H9 (cell line): ENCODE data around the gene VPS26A. TPM values are rescaled to one million over a fixed set of nuclear protein-coding genes. Genes with fewer than 3 reads are reported as not detected.

Experiments
- DNase-seq: peaks from one replicate; pipeline ENCODE4 v3.0.0-alpha.2; 2017
- H2AFZ ChIP-seq: one replicate; pipeline ENCODE4 v1.6.1; 2013; ENCODE audit warnings: mild to moderate bottlenecking, low read length, control low read depth, moderate library complexity
- H2AK5ac ChIP-seq: 2 replicates; pipeline ENCODE4 v1.6.1; 2013; ENCODE audit warnings: low read length, control low read depth, mixed read lengths; ENCODE audit not compliant: insufficient read length
- H2BK120ac ChIP-seq: one replicate; pipeline ENCODE4 v1.6.1; 2013; ENCODE audit warnings: low read depth, mild to moderate bottlenecking, low read length, control low read depth, inconsistent platforms; ENCODE audit not compliant: poor library complexity, severe bottlenecking
- H2BK12ac ChIP-seq: 2 replicates; pipeline ENCODE4 v1.6.1; 2013; ENCODE audit warnings: low read length, control low read depth, mixed read lengths, low read depth; ENCODE audit not compliant: insufficient read length
- H2BK15ac ChIP-seq: 2 replicates; pipeline ENCODE4 v1.6.1; 2013; ENCODE audit warnings: low read depth, low read length, control low read depth
- H2BK20ac ChIP-seq: one replicate; pipeline ENCODE4 v1.6.1; 2013; ENCODE audit warnings: low read depth, mild to moderate bottlenecking, low read length, control low read depth, inconsistent platforms; ENCODE audit not compliant: poor library complexity, severe bottlenecking
- H2BK5ac ChIP-seq: 2 replicates; pipeline ENCODE4 v1.6.1; 2013; ENCODE audit warnings: low read length, control low read depth, mixed read lengths; ENCODE audit not compliant: insufficient read length
- H3K14ac ChIP-seq: 2 replicates; pipeline ENCODE4 v1.6.1; 2013; ENCODE audit warnings: low read length, control low read depth; ENCODE audit not compliant: insufficient read depth
- H3K18ac ChIP-seq: 2 replicates; pipeline ENCODE4 v1.6.1; 2013; ENCODE audit warnings: low read depth, mild to moderate bottlenecking, mixed read lengths, low read length, control low read depth; ENCODE audit not compliant: insufficient read length
- H3K23ac ChIP-seq: 2 replicates; pipeline ENCODE4 v1.6.1; 2013; ENCODE audit warnings: low read length, control low read depth, mixed read lengths, low read depth; ENCODE audit not compliant: insufficient read length
- H3K23me2 ChIP-seq: 2 replicates; pipeline ENCODE4 v1.6.1; 2013; ENCODE audit warnings: low read depth, mild to moderate bottlenecking, mixed read lengths, low read length, control low read depth; ENCODE audit not compliant: insufficient read length, poor library complexity, severe bottlenecking
- H3K27ac ChIP-seq: 2 replicates; pipeline ENCODE4 v1.5.1; 2013; ENCODE audit warnings: low read length, control low read depth, mixed read lengths, low read depth; ENCODE audit not compliant: insufficient read length
- H3K27me3 ChIP-seq: 2 replicates; pipeline ENCODE4 v1.6.1; 2013; ENCODE audit warnings: low read length, control low read depth, inconsistent platforms; ENCODE audit not compliant: insufficient read depth
- H3K4ac ChIP-seq: 2 replicates; pipeline ENCODE4 v1.6.1; 2013; ENCODE audit warnings: low read depth, mild to moderate bottlenecking, control low read depth, inconsistent platforms, low read length, moderate library complexity
- H3K4me1 ChIP-seq: 2 replicates; pipeline ENCODE4 v1.6.1; 2013; ENCODE audit warnings: low read length, control low read depth, inconsistent platforms; ENCODE audit not compliant: insufficient read depth
- H3K4me2 ChIP-seq: 2 replicates; pipeline ENCODE4 v1.6.1; 2013; ENCODE audit warnings: low read length, control low read depth, mixed read lengths; ENCODE audit not compliant: insufficient read length, insufficient read depth
- H3K56ac ChIP-seq: 2 replicates; pipeline ENCODE4 v1.6.1; 2013; ENCODE audit warnings: low read depth, mild to moderate bottlenecking, mixed read lengths, low read length, control low read depth; ENCODE audit not compliant: insufficient read length
- H3K79me1 ChIP-seq: 2 replicates; pipeline ENCODE4 v1.6.1; 2013; ENCODE audit warnings: low read depth, mild to moderate bottlenecking, moderate library complexity, low read length, control low read depth, inconsistent platforms; ENCODE audit not compliant: insufficient read depth, poor library complexity, severe bottlenecking
- H3K79me2 ChIP-seq: 2 replicates; pipeline ENCODE4 v1.6.1; 2013; ENCODE audit warnings: low read length, control low read depth, inconsistent platforms; ENCODE audit not compliant: insufficient read depth
- H3K9ac ChIP-seq: 2 replicates; pipeline ENCODE4 v1.6.1; 2013; ENCODE audit warnings: low read length, control low read depth, mixed read lengths; ENCODE audit not compliant: insufficient read length; ENCODE audit errors: extremely low read depth
- H3K9me3 ChIP-seq: one replicate; pipeline ENCODE4 v1.6.1; 2013; ENCODE audit warnings: low read depth, low read length, inconsistent platforms; ENCODE audit not compliant: control insufficient read depth
- H3T11ph ChIP-seq: one replicate; pipeline ENCODE4 v1.6.1; 2013; ENCODE audit warnings: mild to moderate bottlenecking, low read length, control low read depth, inconsistent platforms
- H4K20me1 ChIP-seq: one replicate; pipeline ENCODE4 v1.6.1; 2013; ENCODE audit not compliant: control insufficient read depth, insufficient read length, insufficient read depth
- H4K5ac ChIP-seq: 2 replicates; pipeline ENCODE4 v1.6.1; 2013; ENCODE audit warnings: low read depth, mild to moderate bottlenecking, mixed read lengths, low read length, control low read depth; ENCODE audit not compliant: insufficient read length
- H4K8ac ChIP-seq: replicated peaks from 2 replicates; pipeline ENCODE4 v1.6.1; 2013; ENCODE audit warnings: low read length, control low read depth, mixed read lengths, low read depth; ENCODE audit not compliant: insufficient read length
- H4K91ac ChIP-seq: 2 replicates; pipeline ENCODE4 v1.6.1; 2013; ENCODE audit warnings: low read depth, mild to moderate bottlenecking, moderate library complexity, mixed read lengths, low read length, control low read depth; ENCODE audit not compliant: insufficient read length
- H3K27ac Mint-ChIP-seq, 3 experiments: 2 replicates in 2 of 3; 3 replicates in 1 of 3; pipeline ENCODE4 v1.8.0; 2020 to 2021; ENCODE audit warnings: mixed read lengths in 3 of 3, mild to moderate bottlenecking in 1 of 3, moderate library complexity in 1 of 3
- H3K27me3 Mint-ChIP-seq: 2 replicates; pipeline ENCODE4 v1.8.0; 2021; ENCODE audit warnings: low read depth, mild to moderate bottlenecking, moderate library complexity, mixed read lengths
- H3K36me3 Mint-ChIP-seq, 3 experiments: 2 replicates in 2 of 3; 3 replicates in 1 of 3; pipeline ENCODE4 v1.8.0; 2020 to 2021; ENCODE audit warnings: low read depth in 3 of 3, mixed read lengths in 3 of 3; ENCODE audit not compliant: insufficient read depth in 1 of 3
- H3K4me1 Mint-ChIP-seq, 2 experiments: 2 replicates each; pipeline ENCODE4 v1.8.0; 2020; ENCODE audit warnings: mixed read lengths in 2 of 2
- H3K4me3 Mint-ChIP-seq, 2 experiments: 2 replicates in 1 of 2; 3 replicates in 1 of 2; pipeline ENCODE4 v1.8.0; 2020 to 2021; ENCODE audit warnings: mild to moderate bottlenecking in 2 of 2, mixed read lengths in 2 of 2, moderate library complexity in 1 of 2
- H3K9me3 Mint-ChIP-seq, 2 experiments: 2 replicates in 1 of 2; 3 replicates in 1 of 2; pipeline ENCODE4 v1.8.0; 2020; ENCODE audit warnings: mild to moderate bottlenecking in 2 of 2, mixed read lengths in 2 of 2, moderate library complexity in 1 of 2
- WGBS: extraction: QIAGEN DNeasy Blood & Tissue Kit; methylation state at CpG from one replicate; pipeline ENCODE4 v1.1.7; 2013; ENCODE audit warnings: missing lambda C conversion rate, low lambda C conversion rate, mixed read lengths; ENCODE audit not compliant: insufficient read length; ENCODE audit errors: extremely low coverage; 5-methylcytosine and 5-hydroxymethylcytosine counted together
- total RNA-seq: library from RNA; stranded (reverse); gene quantifications from 2 replicates; pipeline ENCODE4 v1.2.1, GENCODE V29; 2021
- TF ChIP-seq, protein P1 (sequence below): fragments of 200-600 bp; sonication (generic); conservative IDR thresholded peaks from 3 replicates; pipeline ENCODE4 v1.8.0; 2021; ENCODE audit warnings: antibody characterized with exemption, mild to moderate bottlenecking

Gene VPS26A
- total RNA-seq, 1 experiment from 2014 or later, result 41.8 TPM

DNA sequence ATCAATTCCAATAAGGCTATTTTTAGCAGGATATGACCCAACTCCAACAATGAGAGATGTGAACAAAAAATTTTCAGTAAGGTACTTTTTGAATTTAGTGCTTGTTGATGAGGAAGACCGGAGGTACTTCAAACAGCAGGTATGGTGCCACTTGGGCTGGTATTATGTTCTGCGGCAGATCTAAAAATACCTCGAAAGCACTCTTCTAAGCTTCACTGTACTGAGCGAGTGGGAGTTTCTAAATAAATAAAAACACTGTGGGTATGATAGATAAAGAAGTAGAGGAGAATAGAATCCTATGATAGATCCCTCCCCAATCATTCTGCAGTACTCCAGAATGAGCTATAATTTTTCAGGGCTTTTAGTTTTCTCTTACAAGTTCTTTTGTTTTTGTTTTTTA, 44.5 kb downstream of the VPS26A start:
- Mint-ChIP-seq H3K27ac (no peak overlapping the region), H3K4me3 (no peak overlapping the region), H3K36me3 (peaks cover 6 to 43% (median 34%) of the 10 kb centered on the region in 3 experiments; a peak in 5 of 7 replicates), H3K4me1 (no peaks in the 10 kb centered on the region), H3K9me3 (no peaks in the 10 kb centered on the region), H3K27me3 (no peaks in the 10 kb centered on the region)
- H3K9me3 ChIP-seq, result no peaks in the 10 kb centered on the region
- H3K79me2 ChIP-seq, result no peaks in the 10 kb centered on the region
- H3K27ac ChIP-seq, result no peak overlapping the region
- H3K4ac ChIP-seq, result no peak overlapping the region
- H3K56ac ChIP-seq, result no peak overlapping the region
- no peak overlapping the region for H3K9ac ChIP-seq
- H2AK5ac ChIP-seq, result no peak overlapping the region
- H4K20me1 ChIP-seq, result no peaks in the 10 kb centered on the region
- TF ChIP-seq, protein P1, sequence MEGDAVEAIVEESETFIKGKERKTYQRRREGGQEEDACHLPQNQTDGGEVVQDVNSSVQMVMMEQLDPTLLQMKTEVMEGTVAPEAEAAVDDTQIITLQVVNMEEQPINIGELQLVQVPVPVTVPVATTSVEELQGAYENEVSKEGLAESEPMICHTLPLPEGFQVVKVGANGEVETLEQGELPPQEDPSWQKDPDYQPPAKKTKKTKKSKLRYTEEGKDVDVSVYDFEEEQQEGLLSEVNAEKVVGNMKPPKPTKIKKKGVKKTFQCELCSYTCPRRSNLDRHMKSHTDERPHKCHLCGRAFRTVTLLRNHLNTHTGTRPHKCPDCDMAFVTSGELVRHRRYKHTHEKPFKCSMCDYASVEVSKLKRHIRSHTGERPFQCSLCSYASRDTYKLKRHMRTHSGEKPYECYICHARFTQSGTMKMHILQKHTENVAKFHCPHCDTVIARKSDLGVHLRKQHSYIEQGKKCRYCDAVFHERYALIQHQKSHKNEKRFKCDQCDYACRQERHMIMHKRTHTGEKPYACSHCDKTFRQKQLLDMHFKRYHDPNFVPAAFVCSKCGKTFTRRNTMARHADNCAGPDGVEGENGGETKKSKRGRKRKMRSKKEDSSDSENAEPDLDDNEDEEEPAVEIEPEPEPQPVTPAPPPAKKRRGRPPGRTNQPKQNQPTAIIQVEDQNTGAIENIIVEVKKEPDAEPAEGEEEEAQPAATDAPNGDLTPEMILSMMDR, result no peak
- no peak overlapping the region for H3K23ac ChIP-seq
- no peak overlapping the region for H3K14ac ChIP-seq
- no peaks in the 10 kb centered on the region for H3K23me2 ChIP-seq
- H3K79me1 ChIP-seq, result no peaks in the 10 kb centered on the region
- no peak overlapping the region for H3K4me2 ChIP-seq
- no peak for DNase-seq
- H2BK12ac ChIP-seq, result no peak overlapping the region
- H4K8ac ChIP-seq, result no peak overlapping the region
- no peak overlapping the region for H3T11ph ChIP-seq
- no CpG with 5 or more reads among the region's 4 CpGs for WGBS
- H4K5ac ChIP-seq, result no peak overlapping the region
- no peak overlapping the region for H3K18ac ChIP-seq
- no peak overlapping the region for H2BK5ac ChIP-seq
- H2BK120ac ChIP-seq, result no peak overlapping the region
- no peaks in the 10 kb centered on the region for H3K4me1 ChIP-seq
- no peaks in the 10 kb centered on the region for H3K27me3 ChIP-seq
- no peak overlapping the region for H2BK20ac ChIP-seq
- no peak overlapping the region for H2BK15ac ChIP-seq
- H4K91ac ChIP-seq, result no peak overlapping the region
- no peak overlapping the region for H2AFZ ChIP-seq
